DND-41 (cell line): ENCODE data around the gene LRFN4.
"Not testable (repeated sequence)": the region's sequence is repeated elsewhere in the genome, so short reads cannot be mapped to it uniquely, and the experiment has no call there.

Source experiments
- ATAC-seq: fragments of 200-7000 bp; cut with Tn5 transposase; 3 replicates; pipeline ENCODE4 v1.9.1; 2021; ENCODE audit warnings: low read depth; ENCODE audit not compliant: insufficient read depth
- DNase-seq: peaks from one replicate; pipeline ENCODE4 v3.0.0-alpha.2; 2020
- H2AFZ ChIP-seq: 2 replicates; pipeline ENCODE4 v1.6.0; 2012; ENCODE audit warnings: low read depth, low read length
- H3K27ac ChIP-seq: 2 replicates; pipeline ENCODE4 v1.5.1; 2012; ENCODE audit warnings: low read length, inconsistent platforms
- H3K27me3 ChIP-seq: fragments of 200-600 bp; sonication (generic); 2 replicates; pipeline ENCODE4 v1.6.0; 2012; ENCODE audit warnings: low read length, mild to moderate bottlenecking, inconsistent platforms; ENCODE audit not compliant: insufficient read depth, poor library complexity
- H3K36me3 ChIP-seq: 2 replicates; pipeline ENCODE4 v1.5.1; 2012; ENCODE audit warnings: low read length, inconsistent platforms; ENCODE audit not compliant: insufficient read depth
- H3K4me1 ChIP-seq: 2 replicates; pipeline ENCODE4 v1.5.1; 2012; ENCODE audit warnings: mild to moderate bottlenecking, low read length; ENCODE audit not compliant: insufficient read depth
- H3K4me2 ChIP-seq: 2 replicates; pipeline ENCODE4 v1.6.0; 2012; ENCODE audit warnings: mild to moderate bottlenecking, moderate library complexity, low read length, inconsistent platforms; ENCODE audit not compliant: insufficient read depth
- H3K4me3 ChIP-seq, 2 experiments: fragments of 200-600 bp in 1 of 2; shearing (Covaris generic) in 1 of 2; 2 replicates each; pipeline ENCODE4 v1.5.1; 2012 to 2016; ENCODE audit warnings: inconsistent platforms in 2 of 2, low read length in 2 of 2, mild to moderate bottlenecking in 2 of 2, low read depth in 1 of 2, moderate library complexity in 1 of 2
- H3K79me2 ChIP-seq: 2 replicates; pipeline ENCODE4 v1.6.0; 2012; ENCODE audit warnings: low read length, inconsistent platforms; ENCODE audit not compliant: insufficient read depth
- H3K9ac ChIP-seq: 2 replicates; pipeline ENCODE4 v1.6.0; 2012; ENCODE audit warnings: low read depth, mild to moderate bottlenecking, inconsistent platforms, low read length, moderate library complexity
- H3K9me3 ChIP-seq: 2 replicates; pipeline ENCODE4 v1.5.1; 2012; ENCODE audit warnings: low read length, moderate library complexity, mild to moderate bottlenecking, inconsistent platforms; ENCODE audit not compliant: insufficient read depth, severe bottlenecking
- H4K20me1 ChIP-seq: 2 replicates; pipeline ENCODE4 v1.6.0; 2012; ENCODE audit warnings: low read length; ENCODE audit not compliant: insufficient read depth
- CTCF ChIP-seq: IDR thresholded peaks from 2 replicates; pipeline ENCODE4 v1.5.1; 2012; ENCODE audit warnings: borderline replicate concordance, low read length, moderate library complexity, mild to moderate bottlenecking; ENCODE audit not compliant: poor library complexity, severe bottlenecking; ENCODE audit errors: extremely low read depth
- EZH2 ChIP-seq: IDR thresholded peaks from 3 replicates; pipeline ENCODE4 v1.6.1; 2012; ENCODE audit warnings: borderline replicate concordance, low read depth, mild to moderate bottlenecking, moderate library complexity, low read length, inconsistent platforms; ENCODE audit not compliant: severe bottlenecking

LRFN4 gene

DNA sequence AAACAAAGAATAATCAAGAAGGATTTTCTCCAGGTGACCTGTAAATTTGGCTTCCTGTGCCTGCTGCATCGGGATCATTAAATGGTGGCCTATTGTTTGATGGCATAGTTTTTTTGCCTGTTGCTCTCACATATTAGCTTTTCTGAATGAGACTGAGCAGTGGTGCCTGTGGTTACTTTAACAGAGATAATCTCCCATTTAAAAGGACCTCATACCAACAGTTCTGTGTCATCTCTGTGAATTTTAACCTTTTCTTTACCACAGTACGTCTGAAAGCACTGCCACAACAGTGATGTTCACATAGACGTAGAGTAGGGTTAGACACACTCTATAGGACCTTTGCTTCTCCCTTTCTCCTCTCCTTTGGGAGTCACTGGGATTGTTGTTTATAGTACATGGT is 36.5 kb upstream of the LRFN4 start:
- TF ChIP-seq EZH2: no peak
- no peak for TF ChIP-seq CTCF
- no peaks in the 10 kb centered on the region for H3K36me3 ChIP-seq
- no peak overlapping the region for H3K9ac ChIP-seq
- H4K20me1 ChIP-seq: no peaks in the 10 kb centered on the region
- no peaks in the 10 kb centered on the region for H3K4me1 ChIP-seq
- ATAC-seq (no peak), DNase-seq (no peak)
- no peaks in the 10 kb centered on the region for H3K27me3 ChIP-seq
- no peaks in the 10 kb centered on the region for H3K9me3 ChIP-seq
- no peak overlapping the region for H3K27ac ChIP-seq
- H3K4me2 ChIP-seq: no peak overlapping the region
- no peak overlapping the region for H2AFZ ChIP-seq
- no peaks in the 10 kb centered on the region for H3K79me2 ChIP-seq
- no peak overlapping the region for H3K4me3 ChIP-seq

DNA sequence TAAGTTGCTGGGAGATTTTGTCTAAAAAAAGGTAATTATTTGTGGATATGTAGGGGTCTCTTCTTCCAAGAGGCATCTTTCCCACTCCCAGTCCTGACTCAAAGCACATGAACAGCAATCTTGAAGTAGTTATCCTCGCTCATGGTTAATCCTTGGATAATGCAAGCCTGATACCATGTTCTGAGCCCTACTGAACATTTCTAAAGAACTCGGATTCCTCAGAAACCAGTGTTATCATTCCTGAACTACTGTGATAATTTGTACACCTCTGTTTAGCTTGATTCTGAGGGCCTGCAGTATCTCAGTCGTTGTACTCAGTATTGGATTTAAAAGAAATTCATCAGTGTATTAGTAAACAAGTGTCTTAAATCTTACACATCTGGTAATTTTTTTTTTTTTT is 36.0 kb upstream of the LRFN4 start:
- Histone ChIP-seq H3K9me3 (no peaks in the 10 kb centered on the region), H3K79me2 (no peaks in the 10 kb centered on the region), H3K27ac (no peak overlapping the region), H3K4me1 (no peaks in the 10 kb centered on the region), H3K9ac (no peak overlapping the region), H4K20me1 (no peaks in the 10 kb centered on the region), H3K27me3 (no peaks in the 10 kb centered on the region), H2AFZ (no peak overlapping the region), H3K4me3 (no peak overlapping the region), H3K36me3 (no peaks in the 10 kb centered on the region), H3K4me2 (no peak overlapping the region)
- TF ChIP-seq CTCF: no peak
- TF ChIP-seq EZH2: no peak
- ATAC-seq: no peak
- no peak for DNase-seq

DNA sequence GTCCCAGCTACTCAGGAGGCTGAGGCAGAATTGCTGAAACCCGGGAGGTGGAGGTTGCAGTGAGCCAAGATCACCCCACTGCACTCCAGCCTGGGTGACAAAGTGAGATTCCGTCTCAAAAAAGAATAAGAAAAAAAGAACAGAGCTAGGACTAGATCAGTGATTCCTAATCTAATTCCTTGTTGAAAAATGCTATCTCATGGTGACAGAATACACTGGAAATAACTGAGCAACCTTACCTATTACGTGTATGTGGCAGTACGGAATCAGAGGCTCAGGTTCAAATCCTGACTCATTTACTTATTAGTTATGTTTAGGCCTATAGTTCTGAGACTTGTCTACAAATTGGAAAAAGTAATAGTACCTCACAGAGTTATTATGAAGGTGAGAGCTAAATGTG is 33.2 kb upstream of the LRFN4 start:
- DNase-seq (no peak), ATAC-seq (no peak)
- TF ChIP-seq EZH2: no peak
- no peak for TF ChIP-seq CTCF
- Histone ChIP-seq H3K27ac (no peak overlapping the region), H3K4me3 (no peak overlapping the region), H3K4me2 (no peak overlapping the region), H3K79me2 (no peaks in the 10 kb centered on the region), H3K4me1 (no peaks in the 10 kb centered on the region), H4K20me1 (no peaks in the 10 kb centered on the region), H2AFZ (no peak overlapping the region), H3K9ac (no peak overlapping the region), H3K36me3 (0 out of 2 replicates have a peak, but pooled peaks cover 3% of the 10 kb centered on the region), H3K27me3 (no peaks in the 10 kb centered on the region), H3K9me3 (no peaks in the 10 kb centered on the region)

DNA sequence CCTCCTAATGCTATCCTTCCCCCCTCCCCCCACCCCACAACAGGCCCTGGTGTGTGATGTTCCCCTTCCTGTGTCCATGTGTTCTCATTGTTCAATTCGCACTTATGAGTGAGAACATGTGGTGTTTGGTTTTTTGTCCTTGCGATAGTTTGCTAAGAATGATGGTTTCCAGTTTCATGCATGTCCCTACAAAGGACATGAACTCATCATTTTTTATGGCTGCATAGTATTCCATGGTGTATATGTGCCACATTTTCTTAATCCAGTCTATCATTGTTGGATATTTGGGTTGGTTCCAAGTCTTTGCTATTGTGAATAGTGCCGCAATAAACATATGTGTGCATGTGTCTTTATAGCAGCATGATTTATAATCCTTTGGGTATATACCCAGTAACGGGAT is 32.3 kb upstream of the LRFN4 start:
- DNase-seq, H3K4me3 ChIP-seq, H3K27me3 ChIP-seq, H3K79me2 ChIP-seq, H3K9ac ChIP-seq, ATAC-seq, H3K36me3 ChIP-seq, H3K4me1 ChIP-seq, H3K27ac ChIP-seq, H3K9me3 ChIP-seq, H3K4me2 ChIP-seq, H4K20me1 ChIP-seq, H2AFZ ChIP-seq: not testable (repeated sequence)
